OCI-M1 (cell line): ENCODE results near the gene THAP3.

Experiments used
- DNase-seq: peaks from one replicate; lab custom pipeline; 2025; lab: John Stamatoyannopoulos, UW

The THAP3 gene

DNA sequence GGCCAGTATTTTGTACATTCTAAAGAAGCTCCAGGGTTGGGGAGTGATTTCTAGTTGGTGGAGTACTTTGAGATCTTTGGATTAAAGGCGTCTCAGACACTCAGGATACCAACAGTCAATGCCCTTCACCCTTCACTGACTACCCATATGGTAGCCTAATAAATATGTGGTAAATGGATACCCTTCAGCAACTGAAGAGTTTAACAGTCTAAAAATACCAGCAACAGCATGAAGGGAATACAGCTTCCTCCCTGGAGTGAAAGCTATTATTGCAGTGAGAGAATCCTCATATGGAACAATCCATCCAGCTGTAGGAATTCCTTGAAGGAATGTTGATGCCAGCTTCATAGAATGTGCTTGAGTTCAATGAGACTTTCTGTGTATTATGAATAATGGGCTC lies 50.1 kb downstream of the THAP3 start:
- no peak for DNase-seq

DNA sequence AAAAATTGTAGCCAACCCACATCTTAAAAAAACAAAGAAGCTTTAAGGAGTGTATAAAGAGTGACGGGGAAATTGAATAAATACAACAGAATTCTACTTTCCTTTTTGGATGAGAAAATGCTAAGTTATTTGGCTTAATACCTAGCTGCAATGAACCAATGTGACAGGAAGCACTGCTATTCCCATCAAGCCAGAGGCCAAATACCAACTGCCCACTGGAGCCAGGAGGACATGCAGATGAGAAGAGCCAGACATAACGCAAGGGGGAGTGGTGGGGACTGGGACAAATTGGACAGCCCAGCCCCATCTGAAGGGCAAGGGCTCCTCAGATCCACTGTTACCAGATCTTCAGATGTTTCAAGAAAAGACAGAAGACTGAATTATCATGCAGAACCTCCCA lies 51.3 kb downstream of the THAP3 start:
- no peak for DNase-seq
